ENCODE data around the gene IFNA10. TPM values are rescaled to one million over a fixed set of nuclear protein-coding genes. Genes with fewer than 3 reads are reported as not detected.

IFNA10 gene
- total and polyA plus RNA-seq, 9 of the 15 experiments (the other 6 are each of a cell fraction or from before 2014, with no cell fraction given), result not detected

GRCh38 chr9:21210311-21210710 lies 3.4 kb upstream of the IFNA10 start:
- no peaks in the 10 kb centered on the region for H3K79me2 ChIP-seq (ENCODE audit: control insufficient read depth, insufficient read depth, low read length)
- BruUV-seq (replicated peaks), result no TSS peak
- H2AFZ ChIP-seq (ENCODE audit: low read depth, low read length), result no peak overlapping the region
- DNase-seq (ENCODE audit: extremely low read depth in 1 of 4, low spot score in 3 of 4) (no peak), ATAC-seq (no peak), FAIRE-seq (no peak)
- ChIA-PET POLR2A (no interaction called here), CTCF (ENCODE audit: low intra/inter-chr PET ratio) (no interaction called here)
- no peak overlapping the region for H3K27ac ChIP-seq (ENCODE audit: extremely low read depth, low read depth, low read length)
- H3K36me3 ChIP-seq (ENCODE audit: control insufficient read depth, insufficient read depth, low read length), result no peaks in the 10 kb centered on the region
- H3K4me3 ChIP-seq, result no peak overlapping the region
- no peak for TF ChIP-seq HBP1 (CRISPR knock-in tag; IDR thresholded peaks at IDR 0.05)
- no peak for TF ChIP-seq FOSL1 (tag; conservative IDR thresholded peaks at IDR 0.05)
- no peak for TF ChIP-seq HES1 (IDR thresholded peaks at IDR 0.05; ENCODE audit: low read depth)
- no peak for TF ChIP-seq OTX1 (CRISPR knock-in tag; IDR thresholded peaks at IDR 0.05)
- no peak for TF ChIP-seq NELFE (IDR thresholded peaks at IDR 0.05; ENCODE audit: insufficient read depth, insufficient read length)
- no peak for TF ChIP-seq STAT5A (IDR thresholded peaks at IDR 0.05; ENCODE audit: borderline replicate concordance, low read length)
- no peak for TF ChIP-seq ZKSCAN1 (IDR thresholded peaks at IDR 0.05; ENCODE audit: low read depth, low read length)
- TF ChIP-seq ZNF830 (CRISPR knock-in tag; IDR thresholded peaks at IDR 0.05), result no peak
- TF ChIP-seq PKNOX1 (IDR thresholded peaks at IDR 0.05), result no peak
- TF ChIP-seq CBX3 (IDR thresholded peaks at IDR 0.05; ENCODE audit: borderline replicate concordance in 1 of 2, low read length in 2 of 2), result no peak
- no peak for TF ChIP-seq THAP7 (CRISPR knock-in tag; IDR thresholded peaks at IDR 0.05)
- no peak for TF ChIP-seq RNF219 (CRISPR knock-in tag; IDR thresholded peaks at IDR 0.05)
- H3K4me2 ChIP-seq (ENCODE audit: insufficient read depth, low read length), result no peak overlapping the region
- H4K20me1 ChIP-seq (replicated peaks; ENCODE audit: control insufficient read depth, insufficient read depth, low read length), result no peaks in the 10 kb centered on the region
- in situ Hi-C loops (cut with MboI) (no loop called here), intact Hi-C loops (cut with micrococcal nuclease) (no loop called here)
- H3K27me3 ChIP-seq (ENCODE audit: control insufficient read depth in 2 of 2, insufficient read depth in 2 of 2, low read length in 2 of 2), result no peaks in the 10 kb centered on the region
- H3K9me3 ChIP-seq (replicated peaks; ENCODE audit: control insufficient read depth, insufficient read depth, low read depth, low read length), result no peaks in the 10 kb centered on the region
- no peaks in the 10 kb centered on the region for H3K9me1 ChIP-seq (ENCODE audit: control insufficient read depth, insufficient read depth, low read length)
- H3K4me1 ChIP-seq (replicated peaks in 1 of 2; ENCODE audit: control insufficient read depth in 2 of 2, insufficient read depth in 2 of 2, low read length in 2 of 2), result no peaks in the 10 kb centered on the region
- no CpG with 5 or more reads among the region's 7 CpGs for WGBS (ENCODE audit: insufficient coverage, low coverage, missing lambda C conversion rate)
- H3K9ac ChIP-seq (ENCODE audit: insufficient read depth in 1 of 2, low read depth in 2 of 2, low read length in 2 of 2), result no peak overlapping the region
